ENCODE results near the gene CTNNA2.

CTNNA2 gene

DNA sequence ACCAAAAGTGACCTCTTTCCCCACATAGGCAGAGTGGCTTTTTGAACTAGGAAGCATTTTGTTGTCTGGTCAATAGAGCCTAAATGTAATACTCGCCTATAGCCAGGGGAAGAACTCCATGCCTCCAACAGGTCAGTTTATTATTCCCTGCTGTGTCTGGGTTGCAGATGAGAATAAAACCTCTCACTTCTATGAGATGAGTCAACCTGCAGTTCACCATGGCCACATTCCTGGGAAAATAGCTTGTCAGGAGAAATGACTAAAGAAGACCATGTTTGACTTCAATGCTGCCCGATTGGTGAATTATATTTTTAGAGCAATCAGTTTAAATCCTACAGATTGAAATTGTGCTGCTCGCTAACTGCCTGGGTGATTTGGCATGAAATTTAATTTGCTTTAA, 838.4 kb downstream of the CTNNA2 start:
- DNase-seq: no peak

DNA sequence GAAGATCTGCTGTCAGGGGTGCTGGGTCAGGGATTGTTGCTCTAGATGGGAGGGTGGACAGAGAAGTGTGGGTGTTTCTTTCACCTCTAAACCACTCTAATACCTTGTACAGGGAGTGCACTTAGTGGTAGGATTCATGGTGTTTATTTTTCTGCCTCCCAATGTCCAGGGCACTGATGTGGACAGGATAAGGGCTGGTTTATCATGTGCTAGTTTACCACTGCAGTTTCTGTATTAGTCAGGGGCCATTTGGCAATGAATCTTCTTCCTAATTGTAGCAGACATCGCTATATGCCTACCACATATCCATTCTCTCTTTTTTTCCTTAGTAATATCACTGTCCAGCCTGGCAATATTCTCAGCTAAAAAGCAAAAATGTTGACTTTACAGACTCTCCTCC, 842.0 kb downstream of the CTNNA2 start:
- DNase-seq: no peak

DNA sequence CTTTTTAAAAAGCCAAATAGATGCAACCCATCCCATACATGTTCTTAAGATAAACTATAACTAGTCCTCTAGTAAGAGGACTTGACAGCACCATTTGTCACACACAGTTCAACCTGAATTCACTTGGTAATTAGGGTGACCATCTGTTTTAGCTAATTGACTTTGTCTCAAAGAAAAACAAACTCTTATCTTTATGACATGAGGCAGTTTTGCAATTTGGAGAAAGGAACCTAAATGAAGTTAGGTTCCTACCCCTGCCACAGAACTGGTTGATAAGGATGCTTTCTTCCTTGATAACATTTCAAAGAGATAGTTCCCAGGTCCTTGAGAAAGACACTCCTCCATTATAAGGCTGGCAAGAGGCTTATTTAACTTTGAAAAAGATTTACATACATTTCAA, 849.1 kb downstream of the CTNNA2 start:
- no peak for DNase-seq

DNA sequence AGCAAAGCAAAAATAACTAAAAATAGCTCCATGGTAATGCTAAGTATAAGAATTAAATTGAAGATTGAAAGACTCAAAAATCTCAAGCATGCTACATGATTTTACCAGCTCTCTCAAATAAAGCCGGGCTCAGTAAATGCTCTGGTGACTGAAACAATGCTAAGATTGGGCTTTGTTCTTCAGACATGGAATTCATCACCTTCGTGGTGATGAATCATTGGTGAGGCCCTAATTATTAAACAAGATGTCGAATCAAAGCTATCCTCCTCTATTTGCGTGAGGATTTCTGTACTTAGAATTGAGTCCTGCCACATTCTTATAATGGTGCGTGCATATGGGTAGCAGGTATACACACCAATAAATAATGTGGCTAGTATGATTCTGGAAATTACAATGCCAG, 850.5 kb downstream of the CTNNA2 start:
- DNase-seq: no peak

DNA sequence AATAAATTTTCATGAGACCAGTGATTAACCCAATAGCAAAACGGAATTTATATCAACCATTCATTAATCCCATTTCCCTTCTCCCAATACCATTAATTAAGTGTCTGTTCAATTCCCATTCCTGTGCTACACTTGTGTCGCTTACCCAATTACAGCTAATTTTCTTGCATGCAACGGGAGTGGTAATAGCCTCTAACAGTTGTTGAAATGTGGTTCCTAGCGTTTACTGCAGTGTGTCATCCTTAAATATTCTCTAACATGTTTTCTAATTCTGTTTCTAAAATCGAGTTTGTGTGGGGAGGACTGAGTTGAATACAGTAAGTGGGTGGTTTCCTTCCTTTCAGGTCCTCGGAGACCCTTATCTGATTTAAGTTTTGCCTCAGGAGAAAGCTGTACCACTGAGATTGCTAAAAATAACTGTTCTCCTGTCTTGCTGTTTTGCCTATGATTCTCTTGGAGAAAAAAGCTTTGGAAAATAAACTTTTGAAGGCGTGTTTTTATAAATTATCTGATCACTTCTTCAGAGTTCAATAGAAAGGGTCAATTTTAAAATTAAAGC, 851.0 kb downstream of the CTNNA2 start:
- DNase-seq: no peak

DNA sequence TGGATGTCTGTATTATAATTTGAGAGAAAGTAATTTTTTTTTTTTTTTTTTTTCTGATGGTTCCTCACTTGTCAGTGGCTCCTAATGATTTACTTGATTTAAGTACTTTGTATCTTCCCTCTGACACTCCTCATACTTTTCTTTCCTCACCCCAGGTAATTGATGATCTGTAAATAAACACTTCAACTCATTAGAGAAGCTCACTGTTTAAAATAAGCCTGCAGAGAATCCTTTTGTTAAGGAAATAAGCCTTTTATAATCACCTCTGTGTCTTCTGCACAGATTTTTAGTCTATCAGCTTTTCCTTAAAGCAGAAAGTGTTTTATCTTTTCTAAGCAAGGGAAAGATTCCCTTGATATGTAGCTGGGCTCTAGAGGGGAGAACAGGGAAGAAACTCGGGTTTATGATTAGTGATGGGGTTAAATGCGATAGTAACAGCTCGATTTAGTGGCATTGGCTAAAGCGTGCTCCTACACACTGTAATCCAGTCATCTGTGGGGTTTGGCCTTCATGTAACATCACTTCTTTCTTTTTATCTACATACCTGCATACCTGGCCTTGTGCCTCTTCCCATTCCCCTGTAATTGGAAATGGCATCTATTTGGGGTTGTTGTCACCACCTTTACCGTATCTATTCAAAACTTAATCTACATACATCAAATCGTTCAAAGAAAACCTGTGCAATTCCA, 851.8 kb downstream of the CTNNA2 start:
- no peak for DNase-seq

DNA sequence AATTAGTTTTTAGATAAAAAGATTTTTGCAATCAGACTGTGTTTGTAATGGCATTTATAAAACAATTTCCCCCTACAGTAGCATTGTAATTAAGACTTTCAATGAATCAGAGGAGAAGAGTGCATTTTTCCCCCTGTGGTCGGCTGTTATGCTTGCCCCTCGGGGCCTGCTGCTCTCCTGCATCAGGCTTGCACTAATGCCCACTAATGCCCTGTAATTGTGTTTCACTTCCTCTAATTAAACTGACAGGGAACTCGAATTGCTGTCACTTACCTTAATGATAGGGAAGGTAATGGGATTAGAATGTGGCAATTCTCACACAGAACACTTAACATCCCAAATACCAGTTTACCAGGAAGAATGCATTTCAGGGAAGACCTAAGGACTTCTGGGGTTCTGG, 852.9 kb downstream of the CTNNA2 start:
- no peak for DNase-seq

DNA sequence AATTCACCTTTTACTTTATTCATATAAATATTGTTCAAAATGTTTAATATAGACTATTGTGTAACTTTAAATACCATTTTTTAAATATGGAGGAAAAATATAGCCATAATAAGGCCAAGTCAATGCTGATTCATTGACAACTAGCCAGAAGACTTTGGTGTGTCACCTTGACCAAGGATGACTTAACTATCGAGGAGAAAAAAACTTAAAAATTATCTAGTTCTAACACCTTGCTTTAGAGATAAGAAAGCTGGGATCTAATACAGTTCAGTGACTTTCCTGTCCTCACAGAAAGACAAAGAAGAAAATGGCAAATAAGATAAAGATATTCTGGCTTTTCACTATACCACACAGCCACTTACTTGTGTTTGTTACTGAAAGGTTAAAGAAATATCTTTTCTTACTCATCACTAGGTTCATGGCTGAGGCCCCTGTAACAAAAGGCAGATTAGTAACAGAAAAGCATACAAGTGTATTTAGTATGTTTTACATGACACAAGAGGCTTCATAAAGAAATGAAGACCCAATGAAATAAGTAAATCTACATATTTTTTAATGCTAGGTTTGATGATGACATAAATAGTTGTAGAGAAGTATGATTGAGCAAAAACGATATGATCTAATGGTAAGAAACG, 857.6 kb downstream of the CTNNA2 start:
- DNase-seq: no peak

DNA sequence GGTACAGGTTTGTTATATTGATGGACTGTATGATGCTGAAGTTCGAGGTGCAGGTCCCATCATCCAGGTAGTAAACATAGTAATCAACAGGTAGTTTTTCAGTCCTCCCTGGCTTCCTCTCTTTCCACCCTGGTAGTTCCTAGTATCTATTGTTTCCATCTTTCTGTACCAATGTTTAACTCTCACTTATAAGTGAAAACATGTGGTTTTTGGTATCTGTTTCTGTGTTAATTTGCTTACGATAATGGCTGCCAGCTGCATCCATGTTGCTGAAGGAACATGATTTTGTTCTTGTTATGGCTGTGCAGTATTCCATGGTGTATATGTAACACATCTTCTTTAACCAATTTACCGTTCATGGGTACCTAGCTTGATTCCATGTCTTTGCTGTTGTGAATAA, 861.3 kb downstream of the CTNNA2 start:
- no peak for DNase-seq

DNA sequence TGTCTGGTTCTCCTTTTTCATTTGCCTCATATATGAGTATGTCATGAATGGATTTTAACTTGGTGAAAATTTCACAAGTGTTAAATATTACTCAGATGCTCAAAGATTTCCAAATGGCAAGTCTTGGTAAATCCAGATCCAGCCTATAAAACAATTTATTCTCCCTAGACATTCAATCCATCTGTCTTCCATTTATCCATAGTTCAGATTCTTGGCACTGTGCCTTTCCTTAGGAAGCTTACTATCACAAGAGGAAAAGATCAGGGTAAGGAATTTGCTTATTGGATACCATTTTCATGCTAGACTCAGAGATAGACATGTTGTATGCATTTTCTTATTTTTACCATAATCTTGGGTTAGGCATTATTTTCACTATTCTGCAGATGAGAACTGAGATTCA, 864.2 kb downstream of the CTNNA2 start:
- DNase-seq: no peak

DNA sequence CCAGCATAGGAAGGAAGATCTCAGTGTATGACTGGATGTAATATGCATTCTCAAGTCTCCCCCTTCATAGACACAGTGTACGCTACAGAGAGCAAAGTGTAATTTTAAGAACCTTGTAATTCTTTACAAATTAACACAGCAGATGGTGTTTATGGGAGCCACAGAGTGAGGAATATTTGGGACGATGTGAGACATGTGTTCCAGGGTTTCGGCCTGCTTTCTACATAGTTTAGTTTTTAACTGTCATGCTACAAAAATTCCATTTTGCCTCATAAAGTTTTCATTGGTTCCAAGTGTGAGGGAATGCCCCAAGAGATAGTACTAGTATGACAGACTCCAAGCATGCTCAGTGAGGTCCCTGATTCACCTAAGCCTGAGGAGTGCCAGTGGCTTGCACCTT, 867.9 kb downstream of the CTNNA2 start:
- no peak for DNase-seq

DNA sequence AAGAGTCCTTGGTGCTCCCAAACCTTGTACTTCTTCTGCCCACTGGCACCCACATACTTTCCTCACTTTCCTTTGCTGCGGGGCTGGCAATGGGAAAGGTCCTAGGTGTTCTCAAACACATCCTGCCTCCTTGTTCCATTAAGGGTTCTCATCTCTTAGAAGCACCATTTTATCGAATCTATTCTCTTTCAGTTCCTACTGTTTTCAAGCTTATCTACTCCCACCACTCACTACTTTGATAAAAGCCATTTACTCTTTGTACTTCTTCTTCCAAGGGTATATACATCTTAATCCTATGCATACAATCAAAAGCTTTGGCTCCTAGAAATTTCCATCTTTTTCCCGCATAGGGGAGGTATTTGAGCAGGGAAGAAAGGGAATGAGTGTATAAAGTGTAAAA, 868.8 kb downstream of the CTNNA2 start:
- DNase-seq: no peak

DNA sequence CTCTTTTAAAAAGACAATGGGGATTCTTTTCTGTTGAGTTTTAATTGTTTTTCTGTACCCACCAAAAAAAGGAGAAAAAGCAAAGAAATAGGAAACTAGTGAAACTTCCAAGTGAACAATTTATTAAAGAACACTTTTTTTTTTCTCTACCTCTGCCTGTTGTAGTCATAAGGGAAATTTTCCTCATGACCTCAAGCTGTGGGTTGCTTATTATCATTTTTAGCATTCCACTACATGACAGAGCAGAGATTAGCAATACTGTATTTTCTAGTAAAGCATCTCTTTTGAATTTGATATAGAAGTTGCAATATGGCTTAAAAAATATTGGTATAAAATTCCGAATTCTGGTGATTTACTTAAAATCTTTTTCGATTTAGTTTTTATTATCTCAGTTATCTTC, 879.6 kb downstream of the CTNNA2 start:
- no peak for DNase-seq

DNA sequence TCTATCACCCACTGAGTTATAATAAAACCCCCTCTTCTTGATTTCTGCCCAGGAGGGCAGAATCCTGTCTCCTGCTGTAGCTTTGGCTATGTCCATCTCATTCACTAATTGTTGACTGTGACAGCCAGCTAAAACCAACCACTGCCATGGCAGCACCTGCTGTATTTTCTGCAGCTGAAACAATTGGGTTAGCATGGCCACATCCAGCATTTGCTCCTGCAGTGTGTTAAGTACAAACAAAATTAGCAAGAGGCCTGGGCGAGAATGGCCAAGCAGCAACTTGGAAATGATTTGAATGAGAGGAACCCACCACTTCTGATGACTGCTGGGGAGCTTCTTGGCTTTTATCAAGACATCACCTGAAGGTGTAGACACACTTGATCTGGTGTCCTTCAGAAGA, 881.1 kb downstream of the CTNNA2 start:
- DNase-seq: no peak

DNA sequence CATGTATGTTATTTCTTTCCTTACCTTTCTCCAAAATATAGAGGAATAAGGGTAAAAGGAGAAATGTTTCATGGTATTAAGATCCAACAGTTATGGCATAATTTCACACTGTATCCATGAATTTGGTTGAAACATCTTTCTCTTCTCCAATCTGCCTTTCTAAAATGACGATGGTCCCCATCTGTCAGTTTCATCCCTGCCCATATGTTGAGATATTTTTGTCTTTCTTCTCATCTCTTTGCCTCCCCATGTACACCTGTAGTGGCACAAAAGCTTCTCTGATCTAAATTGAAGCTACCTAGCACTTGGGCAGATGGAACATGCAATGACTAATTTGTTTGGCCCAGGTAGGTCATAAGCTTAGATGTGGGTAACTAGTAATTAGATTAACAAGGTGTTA, 882.4 kb downstream of the CTNNA2 start:
- no peak for DNase-seq

DNA sequence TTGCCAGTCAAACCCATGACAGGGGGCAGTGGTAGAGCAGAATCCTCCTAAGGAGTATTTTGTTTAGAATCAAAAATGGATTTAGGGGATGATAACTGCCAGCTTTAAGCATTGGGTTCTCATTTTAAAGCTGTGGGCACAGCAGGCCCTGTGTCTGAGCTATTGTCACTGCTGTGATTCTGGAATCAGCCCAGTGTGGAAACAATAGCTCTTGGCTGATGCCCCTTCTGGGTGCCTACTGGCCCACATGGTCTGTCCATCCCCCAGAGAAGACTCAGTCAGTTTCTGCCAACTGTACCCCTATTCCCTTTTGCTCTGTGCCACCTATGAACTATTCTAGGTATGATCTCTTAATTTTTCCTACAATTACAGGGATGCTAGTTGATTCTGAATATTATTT, 883.4 kb downstream of the CTNNA2 start:
- no peak for DNase-seq

DNA sequence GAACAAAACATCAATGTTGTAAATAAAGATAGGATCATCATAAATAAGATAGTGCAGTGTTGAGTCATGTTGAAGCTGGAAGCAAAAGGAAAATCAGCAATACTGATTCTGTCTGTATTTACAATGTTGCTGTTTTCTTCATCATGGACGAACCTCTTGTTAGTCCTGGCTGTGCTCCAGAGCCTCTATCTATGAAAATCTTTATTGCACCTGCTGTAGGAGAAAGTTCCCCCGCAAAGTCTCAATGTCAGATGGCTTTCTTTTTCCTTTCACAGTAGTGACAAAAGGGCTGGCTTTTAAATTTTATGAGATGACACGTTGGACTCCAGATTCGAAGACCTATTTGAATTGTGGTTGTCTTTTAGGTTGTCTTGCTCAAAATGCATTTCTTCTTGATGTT, 890.2 kb downstream of the CTNNA2 start:
- DNase-seq: no peak

DNA sequence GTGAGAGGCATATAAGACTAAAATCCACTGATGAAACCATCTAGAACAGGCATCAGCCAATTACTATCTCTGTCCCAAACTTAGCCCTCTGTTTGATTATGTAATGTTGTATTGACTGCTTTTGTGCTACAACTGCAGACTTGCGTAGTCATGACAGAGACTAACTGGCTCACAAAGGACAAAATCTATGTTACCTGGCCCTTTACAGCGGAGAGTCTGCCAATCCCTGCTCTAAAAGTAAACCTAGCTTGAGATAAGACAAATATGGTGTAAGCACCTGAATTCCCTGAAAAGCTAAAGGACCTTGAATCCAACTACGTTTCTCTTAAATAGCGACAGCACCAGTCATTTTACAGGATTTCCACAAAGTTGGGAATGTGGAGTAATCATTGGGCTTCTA, 894.5 kb downstream of the CTNNA2 start:
- no peak for DNase-seq

DNA sequence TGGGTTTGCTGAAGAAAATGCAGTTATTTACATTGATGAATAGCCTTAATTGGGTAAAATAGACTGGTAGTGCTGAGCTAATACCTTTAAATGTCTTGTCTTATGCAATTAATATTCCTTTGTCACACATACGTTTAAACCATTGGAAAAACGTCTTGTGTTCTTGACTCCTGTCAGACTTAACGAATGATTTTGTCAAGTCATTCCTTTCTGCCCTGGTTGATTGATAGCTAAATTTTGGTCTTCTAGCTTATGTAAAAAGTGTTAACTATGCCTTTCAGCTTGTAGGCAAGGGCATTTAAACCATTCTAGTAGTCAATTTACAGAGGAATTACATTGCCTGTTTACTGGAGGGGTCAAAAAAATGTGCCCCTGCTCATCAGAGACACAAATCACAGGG, 897.5 kb downstream of the CTNNA2 start:
- DNase-seq: no peak

DNA sequence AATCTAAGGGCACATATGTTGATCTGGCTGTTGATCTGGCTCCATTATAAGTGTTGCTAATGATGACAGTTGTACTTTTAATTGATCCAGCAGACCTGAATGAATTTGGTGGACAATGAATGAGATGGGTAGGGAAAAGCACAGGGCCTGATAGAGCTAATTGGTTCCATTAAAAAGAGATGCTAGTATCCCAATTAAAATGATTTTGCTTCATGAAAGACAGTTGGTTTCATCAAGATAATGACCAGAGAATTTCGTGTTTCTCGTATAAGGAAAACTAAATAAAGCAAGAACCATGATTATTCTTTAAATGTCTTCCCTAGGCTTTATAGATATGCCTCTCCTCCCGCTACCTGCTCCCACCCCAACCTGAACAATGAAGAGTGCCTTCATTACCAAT, 900.3 kb downstream of the CTNNA2 start:
- no peak for DNase-seq

DNA sequence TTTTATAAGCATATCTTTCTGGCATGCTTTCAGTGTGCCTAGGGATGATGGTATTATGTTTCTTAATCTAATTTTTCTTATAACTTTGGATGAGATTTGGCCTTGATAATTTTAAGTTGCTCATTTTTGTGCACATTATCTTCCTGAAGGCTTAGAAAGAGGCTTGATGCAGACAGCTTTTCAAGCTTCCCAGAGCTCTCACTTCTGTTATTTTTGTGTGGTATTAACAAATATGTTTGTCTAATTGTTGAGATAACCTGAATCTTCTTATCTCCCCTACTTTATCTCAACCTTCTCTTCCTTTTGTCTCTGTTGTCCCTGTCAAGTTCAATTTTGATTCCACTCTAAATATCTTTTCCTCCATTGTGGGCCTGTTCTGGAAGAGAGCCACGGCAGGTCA, 904.9 kb downstream of the CTNNA2 start:
- no peak for DNase-seq

DNA sequence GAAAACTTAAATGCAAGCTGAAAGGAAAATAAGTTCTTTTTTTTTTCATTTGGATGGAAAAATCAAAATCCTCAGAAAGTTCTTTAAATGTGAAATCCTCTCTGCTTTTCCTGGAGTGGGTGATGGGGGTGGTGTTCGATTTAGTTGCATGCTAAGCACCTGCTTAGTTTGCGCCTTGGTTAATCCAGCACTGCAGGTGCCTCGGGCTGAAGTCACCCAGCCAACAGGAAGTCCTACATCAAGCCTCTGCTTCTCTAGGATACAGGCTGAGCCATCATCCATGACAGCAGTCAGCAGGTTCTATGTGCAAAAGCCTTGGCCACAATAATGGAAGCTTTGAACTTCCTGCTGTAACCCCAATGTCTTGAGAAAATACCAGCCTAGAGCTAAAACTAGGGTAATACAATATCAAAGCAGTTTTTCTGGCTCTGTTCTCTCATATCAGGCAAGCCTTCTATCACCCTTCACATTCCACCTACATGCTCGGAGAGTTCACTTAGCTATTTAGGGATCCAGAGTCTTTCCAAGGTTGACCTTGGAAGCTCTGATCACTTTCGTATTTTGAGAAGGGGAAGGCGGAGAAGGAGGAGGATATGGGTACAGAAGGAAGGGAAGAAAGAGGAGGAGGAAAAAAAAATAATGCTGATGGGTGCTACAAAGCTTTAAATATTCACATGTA, 907.8 kb downstream of the CTNNA2 start:
- DNase-seq: no peak

DNA sequence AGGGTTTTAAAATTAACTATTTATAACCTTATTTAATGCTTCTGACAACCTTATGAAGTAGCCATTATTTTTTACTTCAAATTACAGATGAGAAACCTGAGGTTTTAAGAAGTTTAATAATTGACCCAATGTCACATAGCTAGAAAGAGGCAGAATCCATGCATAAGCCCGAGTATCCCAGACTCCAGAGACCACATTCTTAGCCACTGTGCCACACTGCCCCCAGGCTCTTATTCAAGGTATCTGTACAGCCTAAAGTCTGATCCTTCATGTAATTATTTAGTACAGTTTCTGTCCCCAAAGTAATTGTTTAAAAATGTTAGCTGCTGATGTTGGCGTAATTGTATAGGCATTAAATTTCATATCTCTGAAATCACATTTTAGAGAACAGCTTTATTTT, 916.4 kb downstream of the CTNNA2 start:
- no peak for DNase-seq

DNA sequence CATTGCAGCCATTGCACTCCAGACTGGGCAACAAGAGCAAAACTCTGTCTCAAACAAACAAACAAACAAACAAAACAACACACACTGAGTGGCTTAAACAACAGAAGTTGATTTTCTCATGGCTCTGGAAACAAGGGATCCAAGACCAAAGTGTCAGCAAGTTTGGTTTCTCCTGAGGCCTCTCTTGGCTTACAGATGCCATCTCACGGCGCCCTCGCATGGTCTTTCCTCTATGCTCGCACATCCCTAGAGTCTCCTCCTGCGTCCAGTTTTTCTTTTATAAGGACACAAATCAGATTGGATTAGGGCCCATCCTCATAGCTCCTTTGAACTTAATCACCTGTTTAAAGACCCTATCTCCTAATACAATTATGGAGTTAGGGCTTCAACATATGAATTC, 925.1 kb downstream of the CTNNA2 start:
- DNase-seq: no peak

Measured in COR-L47 (cell line).